ENCODE data around the gene B3GALT6.

B3GALT6 gene

DNA sequence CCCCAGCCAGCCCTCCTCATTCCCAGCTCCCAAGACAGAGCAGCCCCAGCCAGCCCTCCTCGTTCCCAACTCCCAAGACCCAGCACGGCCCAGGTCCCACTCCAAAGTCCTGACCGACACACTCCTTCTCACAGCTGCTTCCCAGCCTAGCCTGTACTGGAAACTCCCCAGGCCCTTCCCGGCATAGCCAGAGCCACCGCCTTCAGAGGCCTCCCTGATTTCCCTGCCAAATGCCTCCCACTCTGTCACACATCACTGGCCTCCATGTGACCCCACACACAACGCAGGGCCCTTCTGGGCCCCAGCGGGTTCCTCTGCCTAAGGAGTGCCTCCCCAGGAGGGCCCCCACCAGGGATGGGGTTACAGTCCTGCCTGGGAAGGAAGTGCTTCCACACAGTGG lies 38.8 kb downstream of the B3GALT6 start:
- no peak for DNase-seq

DNA sequence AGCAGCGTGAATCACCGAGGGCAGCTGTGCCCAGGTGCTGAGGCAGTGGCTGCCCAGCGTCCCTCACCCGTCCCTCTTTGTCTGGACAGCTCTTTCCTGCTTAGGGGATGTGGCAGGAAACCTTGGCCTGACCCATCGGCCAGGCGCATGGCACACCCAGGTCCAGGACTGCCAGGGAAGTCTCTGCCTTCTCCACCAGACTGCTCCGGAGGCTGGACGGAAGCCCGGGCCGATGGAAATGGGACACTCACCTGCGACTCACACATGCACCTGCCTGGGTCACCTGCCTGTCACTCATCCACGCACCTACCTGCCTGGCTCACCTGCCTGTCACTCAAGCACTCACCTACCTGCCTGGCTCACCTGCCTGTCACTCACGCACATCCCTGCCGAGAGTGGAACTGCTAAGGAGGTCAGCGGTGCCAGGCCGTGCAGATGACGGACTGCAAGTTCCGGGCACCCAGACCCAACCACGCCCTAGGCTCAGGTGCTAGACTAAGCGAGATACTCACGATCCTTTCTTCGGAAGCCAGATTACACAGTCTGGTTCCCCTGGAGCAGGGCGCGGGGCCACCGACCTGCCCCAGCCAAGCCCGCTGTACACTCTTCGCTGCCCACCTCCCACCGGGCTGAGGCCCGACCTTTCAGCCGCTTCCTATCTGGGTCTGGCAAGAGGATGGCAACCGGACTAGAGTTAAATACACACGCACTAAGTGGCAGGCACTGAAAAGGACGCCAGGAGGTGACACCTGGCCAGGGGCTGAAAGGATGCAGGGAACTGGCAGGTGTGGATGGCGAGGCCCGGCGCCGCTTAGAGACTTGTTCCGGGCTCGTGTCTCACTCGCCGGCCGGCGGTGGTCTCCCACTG lies 40.5 kb downstream of the B3GALT6 start:
- no peak for DNase-seq

DNA sequence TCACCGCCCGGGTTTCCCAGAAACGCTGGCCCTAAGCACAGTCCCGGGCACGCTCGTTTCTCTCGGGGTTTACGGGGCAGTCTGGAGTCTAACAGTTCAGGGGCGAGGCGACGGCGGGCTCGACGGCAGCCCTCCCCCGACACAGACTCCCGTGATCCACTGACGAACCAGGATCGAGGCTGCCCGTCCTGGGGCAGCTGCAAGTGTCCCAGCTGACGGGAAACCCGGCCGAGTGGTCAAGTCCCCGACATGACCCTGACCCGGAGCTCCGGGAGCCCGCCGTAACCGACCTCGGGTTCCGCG lies 41.1 kb downstream of the B3GALT6 start:
- no peak for DNase-seq

DNA sequence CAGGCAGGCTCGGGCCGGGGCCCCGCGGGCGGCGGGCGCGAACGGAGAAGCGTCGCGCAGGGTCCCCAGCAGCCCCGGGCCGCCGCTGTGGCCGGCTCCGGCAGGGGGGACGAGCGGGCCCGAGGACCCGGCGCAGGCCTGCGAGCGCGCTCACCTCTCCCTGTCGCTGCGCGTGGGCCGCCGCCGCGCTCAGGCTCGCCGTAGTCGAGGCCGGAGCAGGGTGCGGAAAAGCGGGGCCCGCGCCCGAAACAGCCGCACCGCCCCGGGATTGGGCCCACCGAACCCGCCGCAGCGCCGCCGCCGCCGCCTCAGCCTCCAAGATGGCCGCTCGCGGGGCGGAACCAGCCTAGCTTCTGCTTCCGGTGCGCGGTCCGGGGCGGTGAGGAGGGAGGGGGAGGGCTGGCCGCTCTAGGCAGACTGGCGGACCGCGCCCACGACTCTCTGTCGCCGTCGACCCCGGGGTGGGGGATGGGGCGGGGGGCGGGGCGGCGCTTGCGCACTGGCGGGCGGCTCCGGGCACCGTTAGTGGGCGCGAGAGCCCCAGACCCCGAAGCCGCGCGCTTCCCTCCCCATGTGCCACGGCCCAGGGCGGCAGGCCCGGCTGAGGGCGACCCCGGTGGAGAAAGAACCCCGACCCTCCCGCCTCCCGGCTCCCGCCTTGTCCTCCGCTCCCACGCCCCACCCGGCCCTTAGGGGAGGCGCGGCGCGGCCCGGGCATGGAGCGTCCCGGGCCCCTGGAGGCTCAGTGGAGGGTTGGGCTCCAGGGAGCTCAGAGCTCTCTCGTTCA lies 41.7 kb downstream of the B3GALT6 start, which contains the start of gene UBE2J2:
UBE2J2 (minus strand) TSS at position 343 of the 787 bp plus-strand sequence. CDS start 5,862 bp downstream, outside the sequence.
- peak; percentile 93 for DNase-seq

DNA sequence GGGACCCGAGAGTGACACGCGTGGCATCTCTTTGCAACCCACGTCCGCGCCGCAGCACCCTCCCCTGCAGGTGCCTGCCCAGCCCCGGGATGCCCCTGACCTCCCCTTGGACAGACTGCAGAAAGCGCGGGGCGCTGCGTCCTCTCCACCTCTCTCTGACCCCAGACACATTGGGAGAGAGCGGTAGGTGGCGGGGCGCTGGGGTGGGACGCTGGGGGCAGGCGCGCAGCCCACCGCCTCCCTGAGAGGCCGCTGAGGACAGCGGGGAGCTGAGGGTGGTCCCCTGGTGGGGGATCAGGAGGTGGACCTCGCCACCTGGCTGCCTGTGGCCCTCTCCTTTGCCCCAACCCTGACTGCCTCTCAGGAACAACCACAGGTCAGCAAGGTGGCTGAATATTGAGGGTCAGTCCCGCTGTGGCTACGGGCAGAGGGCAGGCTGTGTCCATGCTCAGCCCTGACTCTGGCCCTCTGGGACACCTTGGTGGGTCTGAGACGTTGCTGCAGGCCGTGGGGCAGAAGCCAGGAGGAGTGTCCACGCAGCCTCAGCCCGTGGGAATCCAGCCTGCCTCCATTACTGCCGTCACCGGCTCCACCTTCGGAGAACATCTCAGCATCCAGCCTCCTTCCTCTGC lies 42.4 kb downstream of the B3GALT6 start:
- no peak for DNase-seq

DNA sequence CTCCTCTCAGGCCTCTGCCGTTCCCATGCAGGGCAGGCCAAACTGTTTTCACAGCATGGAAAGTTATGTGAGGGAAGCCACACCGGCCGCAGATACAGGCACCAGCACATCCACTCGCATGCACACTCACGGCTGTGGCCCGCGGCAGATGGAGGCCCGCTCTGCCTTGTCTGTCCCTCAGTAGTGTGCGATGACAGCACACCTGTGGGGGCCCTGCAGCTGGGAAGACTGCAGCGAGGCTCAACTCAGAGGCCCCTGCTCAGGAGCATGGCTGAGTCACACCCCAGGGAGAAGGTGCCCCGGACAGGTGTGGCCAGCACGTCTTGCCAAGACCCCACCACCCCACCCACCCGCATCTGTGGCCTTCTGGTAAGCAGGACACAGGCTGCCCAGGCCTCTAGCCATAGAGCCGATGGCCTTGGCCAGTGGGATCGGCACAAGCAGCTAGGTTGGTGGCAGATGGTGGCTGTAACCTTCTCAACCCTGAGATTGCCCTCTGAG lies 42.9 kb downstream of the B3GALT6 start:
- no peak for DNase-seq

DNA sequence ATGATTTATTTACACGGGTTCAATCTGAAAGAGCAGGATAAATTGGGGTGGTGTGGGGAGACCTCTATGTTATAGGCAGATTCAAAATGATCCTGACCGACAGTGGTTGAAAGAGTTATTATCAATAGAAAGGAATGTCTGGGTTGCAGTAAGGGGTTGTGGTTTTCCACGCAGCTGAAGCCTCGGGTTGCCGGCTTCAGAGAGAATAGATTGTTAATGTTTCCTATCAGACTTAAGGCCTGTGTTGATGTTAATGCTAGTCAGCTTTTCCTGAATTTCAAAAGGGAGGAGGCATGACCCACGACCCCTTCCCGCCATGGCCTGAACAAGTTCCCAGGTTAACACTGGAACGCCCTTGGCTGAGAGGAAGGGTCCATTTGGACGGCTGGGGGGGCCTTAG lies 43.8 kb downstream of the B3GALT6 start:
- DNase-seq, result no peak

DNA sequence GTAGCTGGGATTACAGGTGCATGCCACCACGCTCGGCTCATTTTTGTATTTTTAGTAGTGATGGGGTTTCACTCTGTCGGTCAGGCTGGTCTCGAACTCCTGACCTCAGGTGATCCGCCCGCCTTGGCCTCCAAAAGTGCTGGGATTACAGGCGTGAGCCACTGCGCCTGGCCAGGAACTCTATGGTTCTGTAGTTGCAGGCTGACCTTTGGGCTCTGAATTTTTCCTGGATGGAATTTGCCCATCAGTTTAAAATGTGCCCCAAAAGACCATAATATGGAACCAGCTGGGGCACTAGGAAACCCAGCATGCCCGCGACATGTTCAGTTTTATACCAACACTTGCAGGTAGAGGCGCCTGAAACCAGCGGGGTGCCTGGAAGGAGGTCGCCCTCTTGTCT lies 46.6 kb downstream of the B3GALT6 start:
- DNase-seq, result no peak

DNA sequence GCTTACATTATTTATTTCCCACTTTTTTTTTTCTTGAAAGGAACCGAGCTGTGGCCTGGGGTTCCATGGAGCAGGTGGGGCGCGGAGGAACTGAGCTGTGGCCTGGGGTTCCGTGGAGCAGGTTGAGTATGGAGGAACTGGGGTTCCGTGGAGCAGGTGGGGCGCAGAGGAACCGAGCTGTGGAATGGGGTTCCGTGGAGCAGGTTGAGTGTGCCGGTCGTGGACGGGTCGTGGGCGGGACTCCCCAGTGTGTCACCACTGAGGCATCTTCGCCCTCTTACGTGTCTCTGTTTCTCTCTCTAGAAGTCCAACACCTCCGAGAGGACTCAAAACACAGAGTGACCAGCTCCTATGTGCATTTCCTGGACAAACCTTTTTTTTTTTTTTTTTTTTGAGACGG lies 47.0 kb downstream of the B3GALT6 start:
- DNase-seq, result no peak

DNA sequence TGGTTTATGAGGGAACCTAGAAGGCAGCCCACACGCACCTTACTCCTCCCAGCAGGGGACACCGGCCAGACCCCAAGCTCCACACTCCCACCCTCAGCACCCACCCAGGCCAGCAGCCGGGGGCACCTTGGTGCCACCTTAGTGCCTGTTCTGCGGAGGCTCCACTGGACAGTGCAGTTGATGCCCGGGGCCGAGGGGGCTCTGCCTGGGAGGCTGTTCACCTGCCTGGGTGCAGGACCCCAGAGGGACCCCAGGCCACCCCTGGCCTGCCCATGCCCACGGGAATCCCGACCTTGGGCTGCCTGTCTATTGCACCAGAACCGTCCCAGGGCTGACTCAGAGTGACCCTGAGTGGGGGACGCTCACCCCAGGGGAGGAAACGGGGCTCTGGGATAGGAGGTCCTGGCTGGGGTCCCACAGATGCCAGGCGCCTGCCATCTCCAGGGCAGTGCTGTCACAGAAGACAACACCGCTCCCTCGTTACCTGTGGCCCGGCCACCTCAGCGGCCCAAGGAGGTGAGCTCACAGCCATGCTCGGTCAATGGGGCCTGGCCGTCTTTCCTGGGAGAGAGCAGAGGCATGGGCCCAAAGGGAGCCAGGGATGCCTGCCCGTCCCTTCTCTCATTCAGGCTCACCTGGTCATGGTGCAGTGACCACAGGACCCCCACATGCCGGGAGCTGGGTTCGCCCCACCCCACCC lies 48.9 kb downstream of the B3GALT6 start:
- DNase-seq, result no peak

DNA sequence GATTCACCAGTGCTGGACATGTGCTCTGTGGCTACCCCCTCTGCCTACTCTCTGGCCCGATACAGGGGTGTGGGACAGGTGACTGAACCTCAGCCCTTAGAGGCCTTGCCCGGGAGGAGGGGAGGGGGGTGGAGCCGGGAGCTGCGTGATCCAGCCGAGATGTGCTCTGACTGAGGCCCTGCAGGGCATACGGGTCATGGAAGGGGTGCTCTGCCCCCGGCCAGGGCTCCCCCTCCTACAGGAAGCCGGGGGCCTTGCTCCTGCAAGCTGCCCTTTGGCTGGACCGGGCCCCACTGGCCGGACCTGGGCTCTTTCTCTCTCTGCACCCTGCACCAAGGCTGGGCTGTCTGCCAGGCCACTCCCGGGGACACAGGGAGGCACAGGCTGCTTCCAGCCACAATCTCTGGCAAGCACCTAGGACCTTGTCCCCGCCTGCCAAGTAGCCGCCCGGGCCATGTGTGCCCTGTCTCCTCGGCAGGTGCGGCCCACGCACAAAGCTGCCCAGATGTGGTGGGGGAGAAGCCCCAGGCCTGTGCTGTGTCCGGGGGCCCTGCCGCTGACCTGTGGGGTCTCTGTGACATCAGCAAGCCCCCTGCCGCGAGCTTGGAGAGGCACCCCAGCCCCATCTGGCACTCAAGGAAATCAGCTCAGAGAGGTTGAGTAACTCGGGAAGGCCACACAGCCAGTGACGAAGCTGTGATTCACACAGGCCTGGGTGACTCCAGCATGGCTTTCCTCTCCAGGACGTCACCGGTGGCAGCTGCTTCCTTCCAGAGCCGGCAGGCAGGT lies 49.7 kb downstream of the B3GALT6 start:
- no peak for DNase-seq

DNA sequence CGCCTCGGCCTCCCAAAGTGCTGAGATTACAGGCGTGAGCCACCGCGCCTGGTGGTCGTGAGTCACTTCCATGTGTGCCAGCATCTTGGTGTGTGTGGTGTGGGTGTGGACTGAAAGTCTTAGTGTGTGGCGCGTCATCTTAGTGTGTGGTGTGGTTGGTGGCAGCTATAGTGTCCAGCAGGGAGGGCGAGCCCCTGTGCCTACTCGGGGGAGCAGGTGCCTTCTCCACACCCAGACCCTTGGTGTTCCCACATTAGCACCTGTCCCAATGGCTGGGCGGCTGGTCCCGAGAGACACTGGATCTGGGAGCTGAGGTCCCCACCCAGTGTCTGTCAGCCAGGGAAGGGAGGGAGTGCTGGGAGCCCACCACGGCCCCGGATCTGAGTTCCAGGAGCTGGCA lies 51.0 kb downstream of the B3GALT6 start:
- no peak for DNase-seq

DNA sequence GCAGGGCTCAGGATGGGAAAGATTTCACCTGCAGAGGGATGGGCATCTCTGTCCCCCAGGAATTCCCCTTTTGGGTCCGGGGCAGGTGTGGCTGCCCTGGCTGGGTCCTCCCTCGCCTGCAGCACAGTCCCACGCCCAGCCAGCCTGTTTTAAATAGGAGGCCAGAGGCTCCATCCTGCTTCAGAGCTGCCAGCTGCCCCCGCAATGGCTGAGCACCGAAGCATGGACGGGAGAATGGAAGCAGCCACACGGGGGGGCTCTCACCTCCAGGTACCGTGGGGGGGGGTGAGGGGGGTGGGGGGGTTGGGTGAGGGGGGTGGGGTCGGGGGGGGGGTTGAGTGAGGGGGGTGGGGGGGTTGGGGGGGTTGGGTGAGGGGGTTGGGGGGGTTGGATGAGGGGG lies 51.8 kb downstream of the B3GALT6 start:
- no peak for DNase-seq

All from stimulated activated CD4-positive, alpha-beta T cell treated with anti-CD3 and anti-CD28 coated beads, Interleukin-12 subunit alpha, Interleukin-12 subunit beta, amount 100 ng/mL, for 4 hours (primary cell).